HUES48 (cell line): ENCODE results near the gene DNLZ.

ENCODE experiments used
- H3K27ac ChIP-seq: one replicate; pipeline ENCODE4 v1.7.0; 2013; ENCODE audit warnings: low read depth, low read length, inconsistent platforms
- H3K27me3 ChIP-seq: 2 replicates; pipeline ENCODE4 v1.6.1; 2013; ENCODE audit warnings: mild to moderate bottlenecking, low read length; ENCODE audit not compliant: control insufficient read depth, insufficient read depth
- H3K36me3 ChIP-seq: 2 replicates; pipeline ENCODE4 v1.6.1; 2013; ENCODE audit warnings: low read length; ENCODE audit not compliant: control insufficient read depth, insufficient read depth
- H3K4me1 ChIP-seq: 2 replicates; pipeline ENCODE4 v1.6.1; 2013; ENCODE audit warnings: mild to moderate bottlenecking, low read length; ENCODE audit not compliant: control insufficient read depth, insufficient read depth
- H3K4me3 ChIP-seq: 2 replicates; pipeline ENCODE4 v1.5.1; 2013; ENCODE audit warnings: mild to moderate bottlenecking, low read depth, low read length
- H3K9ac ChIP-seq: 2 replicates; pipeline ENCODE4 v1.6.1; 2013; ENCODE audit warnings: mild to moderate bottlenecking, low read depth, low read length, moderate library complexity
- H3K9me3 ChIP-seq: 2 replicates; pipeline ENCODE4 v1.6.1; 2013; ENCODE audit warnings: low read length; ENCODE audit not compliant: control insufficient read depth, insufficient read depth

Gene DNLZ

DNA sequence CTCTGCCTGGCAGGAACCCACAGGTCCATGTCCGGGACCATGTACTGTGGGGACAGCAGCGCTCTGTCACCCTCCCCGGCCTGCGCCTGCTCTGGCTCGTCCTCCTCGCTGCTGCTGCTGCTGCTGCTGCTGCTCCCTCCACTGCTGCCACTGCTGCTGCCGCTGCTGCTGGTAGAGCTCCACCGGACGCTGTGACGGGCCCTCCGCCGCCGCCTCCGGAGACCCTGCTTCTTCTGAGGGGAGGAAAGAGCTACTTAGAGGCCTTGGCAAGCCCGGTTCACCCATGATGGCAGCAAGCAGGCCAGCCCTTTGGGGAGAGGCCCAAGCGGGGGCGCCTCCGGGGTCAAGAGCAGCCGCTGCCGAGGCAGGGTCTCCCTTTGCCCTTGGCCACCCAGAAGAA lies 19.9 kb upstream of the DNLZ start:
- H3K4me1 ChIP-seq: no peaks in the 10 kb centered on the region
- H3K27me3 ChIP-seq: no peaks in the 10 kb centered on the region
- peaks cover 92% of the 10 kb centered on the region for H3K36me3 ChIP-seq
- no peak overlapping the region for H3K4me3 ChIP-seq
- no peak overlapping the region for H3K9ac ChIP-seq
- no peaks in the 10 kb centered on the region for H3K9me3 ChIP-seq
- no peak overlapping the region for H3K27ac ChIP-seq

DNA sequence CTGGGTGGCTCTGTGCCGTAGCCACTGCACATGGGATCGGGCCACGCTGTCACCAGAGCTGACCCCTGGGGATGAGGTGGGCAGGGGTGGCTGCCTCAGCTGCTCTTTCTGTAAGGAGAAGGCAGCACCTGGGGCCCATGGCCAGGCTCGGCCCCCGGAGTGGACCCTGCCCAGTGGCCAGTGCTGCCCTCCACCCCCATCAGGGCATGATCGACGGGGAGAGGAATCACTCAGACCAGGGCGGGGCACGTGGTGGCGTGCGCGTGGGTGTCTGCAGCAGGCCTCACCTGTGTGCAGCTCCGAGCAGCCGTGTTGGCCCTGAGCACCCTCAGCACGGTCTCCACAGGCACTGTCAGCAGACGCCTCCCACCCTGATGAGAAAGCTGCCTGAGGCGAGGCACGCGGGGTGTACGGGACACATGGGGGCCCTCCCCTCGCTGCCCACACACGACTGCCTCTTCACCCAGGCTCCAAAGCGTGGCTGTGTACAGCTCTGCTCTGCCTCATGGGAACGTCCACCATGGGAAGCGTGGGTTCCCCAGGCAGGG lies 18.5 kb upstream of the DNLZ start:
- H3K9me3 ChIP-seq: no peaks in the 10 kb centered on the region
- H3K4me3 ChIP-seq: no peak overlapping the region
- H3K27me3 ChIP-seq: no peaks in the 10 kb centered on the region
- peaks cover 86% of the 10 kb centered on the region for H3K36me3 ChIP-seq
- no peaks in the 10 kb centered on the region for H3K4me1 ChIP-seq
- no peak overlapping the region for H3K9ac ChIP-seq
- H3K27ac ChIP-seq: no peak overlapping the region

DNA sequence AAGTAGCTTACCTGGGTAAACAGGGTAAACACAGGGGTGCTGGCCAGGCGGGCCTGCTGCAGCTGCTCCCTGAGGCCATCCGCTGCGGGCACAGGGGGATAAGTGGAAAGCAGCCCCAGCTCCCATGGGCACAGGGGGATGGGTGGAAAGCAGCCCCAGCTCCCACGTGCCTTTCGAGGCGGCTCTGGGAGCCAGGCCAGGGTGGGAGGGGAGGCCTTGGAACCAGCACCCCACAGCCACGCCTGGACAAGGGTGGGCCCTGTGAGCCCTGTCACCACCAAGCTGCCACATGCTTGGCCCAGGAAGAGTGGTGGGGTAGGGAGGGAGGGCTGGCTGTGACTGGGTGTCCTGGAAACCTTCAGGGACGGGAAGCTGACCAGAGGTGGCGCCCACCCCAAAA lies 17.8 kb upstream of the DNLZ start:
- H3K36me3 ChIP-seq: peaks cover 86% of the 10 kb centered on the region
- no peak overlapping the region for H3K9ac ChIP-seq
- no peaks in the 10 kb centered on the region for H3K4me1 ChIP-seq
- H3K9me3 ChIP-seq: no peaks in the 10 kb centered on the region
- no peaks in the 10 kb centered on the region for H3K27me3 ChIP-seq
- H3K27ac ChIP-seq: no peak overlapping the region
- no peak overlapping the region for H3K4me3 ChIP-seq

DNA sequence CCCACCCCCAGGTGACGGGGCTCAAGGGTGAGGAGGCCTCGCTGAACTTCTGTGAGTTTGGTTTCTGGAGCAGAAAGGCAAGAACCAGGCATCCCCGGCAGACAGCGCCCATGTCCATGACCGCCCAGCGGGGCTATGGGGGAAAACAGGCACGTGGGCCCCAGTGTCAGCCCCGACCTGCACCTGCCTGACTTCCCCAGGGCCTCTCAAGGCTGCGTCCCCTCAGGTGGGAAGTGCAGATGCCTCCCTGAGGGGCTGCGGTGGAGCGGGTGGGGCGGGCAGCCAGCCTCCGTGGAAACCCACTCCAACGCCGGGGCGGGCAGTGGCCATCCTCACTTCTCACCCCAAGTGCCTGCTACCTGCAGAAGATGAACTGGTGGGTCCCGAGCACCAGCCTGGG lies 16.8 kb upstream of the DNLZ start:
- H3K9ac ChIP-seq: no peak overlapping the region
- H3K4me1 ChIP-seq: no peaks in the 10 kb centered on the region
- H3K27me3 ChIP-seq: no peaks in the 10 kb centered on the region
- H3K9me3 ChIP-seq: no peaks in the 10 kb centered on the region
- H3K36me3 ChIP-seq: peaks cover 88% of the 10 kb centered on the region
- no peak overlapping the region for H3K4me3 ChIP-seq
- H3K27ac ChIP-seq: no peak overlapping the region

DNA sequence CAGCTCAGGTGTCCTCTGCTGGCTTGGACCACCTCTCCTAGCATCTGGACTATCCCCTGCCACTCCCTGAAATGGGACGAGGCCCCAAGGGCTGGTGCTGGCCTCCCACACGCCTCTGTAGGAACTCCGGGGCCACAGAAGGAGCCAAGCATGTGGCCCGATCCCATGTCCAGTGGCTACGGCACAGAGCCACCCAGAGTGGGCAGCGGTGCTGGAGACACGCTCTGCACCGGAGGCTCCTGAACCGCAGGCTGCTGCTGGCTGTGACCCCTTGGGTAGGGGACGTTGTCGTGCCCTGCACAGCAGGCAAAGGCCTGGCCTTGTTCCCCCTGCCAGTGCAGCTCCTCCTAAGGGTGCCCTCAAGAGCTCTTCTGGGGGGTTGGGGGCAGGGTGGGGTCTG lies 16.3 kb upstream of the DNLZ start:
- no peak overlapping the region for H3K9ac ChIP-seq
- H3K27me3 ChIP-seq: no peaks in the 10 kb centered on the region
- no peak overlapping the region for H3K27ac ChIP-seq
- H3K36me3 ChIP-seq: peaks cover 88% of the 10 kb centered on the region
- H3K4me3 ChIP-seq: no peak overlapping the region
- H3K9me3 ChIP-seq: no peaks in the 10 kb centered on the region
- H3K4me1 ChIP-seq: no peaks in the 10 kb centered on the region

DNA sequence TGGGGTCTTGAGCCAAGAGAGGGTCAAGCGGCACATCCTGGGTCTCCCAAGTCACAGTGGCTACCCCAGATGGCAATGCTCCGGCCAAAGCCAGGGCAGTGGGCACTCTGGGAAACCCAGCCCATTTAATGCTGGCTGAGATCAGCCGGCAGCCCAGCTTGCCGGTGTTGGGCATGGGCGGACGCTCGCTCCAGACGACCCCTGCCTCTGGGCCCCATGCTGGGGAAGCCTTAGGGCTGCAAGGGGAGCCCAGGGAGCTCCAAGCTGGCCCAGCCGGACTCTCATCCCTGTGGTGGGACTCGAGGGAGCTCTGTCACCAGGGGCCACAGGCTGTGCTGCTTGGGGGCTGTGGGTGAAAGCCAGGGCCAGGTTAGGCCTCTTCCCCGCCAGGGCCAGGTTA lies 15.9 kb upstream of the DNLZ start:
- H3K27ac ChIP-seq: no peak overlapping the region
- H3K36me3 ChIP-seq: peaks cover 88% of the 10 kb centered on the region
- H3K4me3 ChIP-seq: no peak overlapping the region
- no peaks in the 10 kb centered on the region for H3K27me3 ChIP-seq
- no peak overlapping the region for H3K9ac ChIP-seq
- no peaks in the 10 kb centered on the region for H3K9me3 ChIP-seq
- H3K4me1 ChIP-seq: no peaks in the 10 kb centered on the region

DNA sequence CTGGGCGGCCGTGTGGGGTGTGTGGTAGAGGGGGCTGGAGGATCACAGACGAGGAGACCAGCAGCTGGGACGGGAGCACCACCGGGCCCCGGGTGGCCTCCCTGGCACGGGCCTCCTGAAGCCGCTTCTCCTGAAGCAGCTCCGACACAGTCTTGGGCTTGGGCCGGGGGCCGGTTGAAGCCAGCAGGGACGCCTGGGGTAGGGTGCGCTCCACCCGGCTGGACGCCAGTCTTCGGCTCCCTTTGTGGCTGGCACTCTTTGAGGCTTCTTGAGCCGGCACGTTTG lies 15.4 kb upstream of the DNLZ start:
- H3K9ac ChIP-seq: no peak overlapping the region
- no peak overlapping the region for H3K27ac ChIP-seq
- H3K4me3 ChIP-seq: no peak overlapping the region
- H3K9me3 ChIP-seq: no peaks in the 10 kb centered on the region
- no peaks in the 10 kb centered on the region for H3K27me3 ChIP-seq
- peaks cover 86% of the 10 kb centered on the region for H3K36me3 ChIP-seq
- no peaks in the 10 kb centered on the region for H3K4me1 ChIP-seq

DNA sequence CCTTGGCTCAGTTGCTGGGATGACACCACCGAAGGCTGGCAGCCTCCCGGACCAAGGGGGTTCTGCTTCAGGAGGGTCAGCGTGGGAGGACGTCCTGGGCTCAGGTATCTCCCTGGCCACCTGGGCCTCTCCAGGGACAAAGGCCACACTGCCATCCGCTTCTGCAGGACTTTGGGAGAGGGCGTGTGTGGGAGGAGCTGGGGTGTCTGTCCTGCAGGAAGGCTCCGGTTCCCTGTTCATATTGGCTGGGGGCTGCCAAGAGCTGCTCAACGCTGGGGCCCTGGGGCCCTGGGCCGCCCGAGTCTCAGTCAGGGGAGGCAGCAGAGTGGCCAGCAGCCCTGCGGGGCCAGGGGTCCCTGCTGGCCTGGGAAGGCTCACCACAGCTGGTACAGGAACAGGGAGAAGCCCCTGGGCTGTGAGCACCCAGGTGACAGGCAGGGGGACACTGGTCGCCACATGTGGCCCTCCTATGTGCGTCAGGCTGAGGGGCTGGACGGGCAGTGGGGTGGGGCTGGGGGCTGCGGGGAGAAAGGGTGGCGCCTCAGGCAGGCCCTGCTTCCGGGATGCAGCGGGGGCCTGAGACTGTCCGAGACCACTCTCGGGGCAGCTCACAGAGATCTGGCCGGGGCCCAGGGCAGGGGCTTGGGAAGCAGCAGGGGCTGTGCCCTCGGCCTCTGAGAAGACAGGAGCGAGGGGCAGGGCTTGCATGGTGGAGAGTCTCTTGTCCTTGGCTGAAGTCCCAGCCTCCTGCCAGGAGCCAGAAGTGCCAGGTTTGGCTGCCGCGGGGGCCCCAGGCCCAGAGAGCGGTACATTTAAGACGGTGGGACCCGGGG lies 14.8 kb upstream of the DNLZ start:
- peaks cover 81% of the 10 kb centered on the region for H3K36me3 ChIP-seq
- H3K9ac ChIP-seq: no peak overlapping the region
- H3K27me3 ChIP-seq: no peaks in the 10 kb centered on the region
- no peaks in the 10 kb centered on the region for H3K4me1 ChIP-seq
- no peaks in the 10 kb centered on the region for H3K9me3 ChIP-seq
- no peak overlapping the region for H3K4me3 ChIP-seq
- no peak overlapping the region for H3K27ac ChIP-seq

DNA sequence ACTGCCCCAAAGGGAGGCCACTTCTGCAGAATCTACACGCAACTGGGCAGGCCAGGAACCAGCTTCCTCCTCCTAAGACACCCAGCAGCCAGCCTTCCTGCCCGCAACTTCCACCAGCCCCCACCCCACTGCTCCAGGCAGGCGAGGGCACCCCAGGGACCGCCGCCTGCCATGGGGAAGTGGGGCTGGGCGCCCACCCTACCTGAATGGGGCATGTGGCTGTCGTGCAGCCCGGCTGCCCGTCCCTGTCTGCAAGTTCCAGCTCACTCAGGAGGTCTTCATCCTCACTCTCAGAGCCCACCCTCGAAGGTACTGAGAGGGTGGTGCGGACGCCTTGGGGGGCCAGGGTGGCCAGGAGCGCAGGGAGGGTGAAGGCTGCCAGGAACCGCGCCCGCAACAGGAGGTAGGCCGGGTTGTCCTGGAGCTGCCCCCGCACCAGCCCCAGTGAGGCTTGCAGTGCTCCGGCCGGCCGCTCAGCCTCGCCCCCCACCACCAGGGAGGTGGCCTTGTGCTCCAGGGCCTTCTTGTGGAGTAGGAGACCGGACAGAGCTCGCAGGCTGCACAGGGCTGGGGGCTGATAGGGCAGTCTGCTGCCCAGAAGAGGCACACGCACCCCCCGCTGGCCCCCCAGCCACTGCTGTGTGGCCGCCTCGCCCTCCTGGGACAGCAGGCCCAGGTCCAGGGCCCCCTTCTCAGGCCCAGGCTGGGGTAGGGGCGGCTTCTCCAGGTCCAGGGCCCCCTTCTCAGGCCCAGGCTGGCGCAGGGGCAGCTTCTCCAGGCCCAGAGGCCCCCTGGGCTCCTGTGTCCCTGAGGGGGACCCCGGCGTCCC lies 14.0 kb upstream of the DNLZ start:
- Histone ChIP-seq H3K27me3 (no peaks in the 10 kb centered on the region), H3K36me3 (peaks cover 73% of the 10 kb centered on the region), H3K9me3 (no peaks in the 10 kb centered on the region), H3K27ac (no peak overlapping the region), H3K9ac (no peak overlapping the region), H3K4me3 (no peak overlapping the region), H3K4me1 (no peaks in the 10 kb centered on the region)

DNA sequence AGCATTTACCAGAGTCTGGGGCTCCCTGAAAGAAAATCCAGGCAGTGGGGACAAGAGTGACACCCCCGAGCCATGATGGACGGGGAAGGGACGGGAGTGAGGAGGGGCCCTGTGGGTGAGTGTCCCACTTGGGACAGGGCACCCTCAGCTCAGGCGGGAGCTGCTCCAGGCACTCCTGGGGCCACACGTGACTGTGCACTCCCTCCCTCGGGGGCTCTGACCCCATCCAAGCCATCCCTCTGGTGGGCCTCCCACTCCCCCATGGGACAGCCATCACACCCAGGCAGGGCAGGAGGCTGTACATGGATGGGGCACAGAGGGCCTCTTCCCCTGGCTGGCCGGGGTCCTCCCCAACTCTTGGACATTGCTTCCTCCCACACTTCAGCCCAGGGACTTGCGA lies 12.9 kb upstream of the DNLZ start:
- Histone ChIP-seq H3K27me3 (no peaks in the 10 kb centered on the region), H3K4me3 (no peak overlapping the region), H3K36me3 (peaks cover 62% of the 10 kb centered on the region), H3K9ac (no peak overlapping the region), H3K27ac (no peak overlapping the region), H3K4me1 (no peaks in the 10 kb centered on the region), H3K9me3 (no peaks in the 10 kb centered on the region)

DNA sequence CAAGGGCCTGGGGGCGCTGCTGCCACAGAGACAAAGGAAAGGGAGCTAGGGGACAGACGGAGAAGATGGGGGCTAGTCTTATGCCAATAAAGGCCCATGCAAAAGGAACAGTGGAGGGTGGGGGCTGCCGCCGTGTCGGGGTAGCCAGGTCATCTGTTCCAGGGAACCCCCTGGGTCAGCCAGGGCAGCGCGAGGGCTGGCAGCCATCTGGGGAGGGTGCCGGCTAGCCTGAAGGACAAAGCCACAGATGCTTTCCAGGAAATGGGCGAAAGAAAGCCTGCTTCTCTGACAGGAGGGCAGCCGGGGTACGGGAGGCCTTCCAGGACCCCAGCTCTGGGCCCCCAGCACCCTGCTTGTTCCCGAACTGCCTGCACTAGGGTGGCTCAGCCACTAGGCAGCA lies 11.6 kb upstream of the DNLZ start:
- Histone ChIP-seq H3K4me3 (no peak overlapping the region), H3K9me3 (no peaks in the 10 kb centered on the region), H3K27me3 (no peaks in the 10 kb centered on the region), H3K9ac (no peak overlapping the region), H3K27ac (no peak overlapping the region), H3K4me1 (no peaks in the 10 kb centered on the region), H3K36me3 (peaks cover 49% of the 10 kb centered on the region)
